Measurements from ENCODE around the gene DLG4.

DLG4 gene

GRCh38 chr17:7208754-7209460 is 10.7 kb downstream of the DLG4 start:
- no peak overlapping the region for H3K27ac ChIP-seq (ENCODE audit: low read length)
- H3K4me1 ChIP-seq (ENCODE audit: control insufficient read depth in 1 of 2, insufficient read depth in 2 of 2, low read length in 2 of 2) = peaks cover 3 to 4% of the 10 kb centered on the region in 2 donors
- H3K36me3 ChIP-seq (ENCODE audit: control insufficient read depth in 1 of 2, insufficient read depth in 2 of 2, low read length in 2 of 2) = no peaks in the 10 kb centered on the region
- H3K27me3 ChIP-seq (ENCODE audit: low read depth, low read length) = no peaks in the 10 kb centered on the region
- no peak overlapping the region for H3K4me3 ChIP-seq (ENCODE audit: low read depth in 1 of 2, low read length in 2 of 2)
- no peaks in the 10 kb centered on the region for H3K9me3 ChIP-seq (ENCODE audit: control insufficient read depth in 1 of 2, low read length in 2 of 2)

GRCh38 chr17:7208027-7208571 is 11.5 kb downstream of the DLG4 start:
- Histone ChIP-seq H3K9me3 (ENCODE audit: control insufficient read depth in 1 of 2, low read length in 2 of 2) (no peaks in the 10 kb centered on the region), H3K27ac (ENCODE audit: low read length) (no peak overlapping the region), H3K36me3 (ENCODE audit: control insufficient read depth in 1 of 2, insufficient read depth in 2 of 2, low read length in 2 of 2) (peaks cover 7% of the 10 kb centered on the region in 2 donors), H3K4me3 (ENCODE audit: low read depth in 1 of 2, low read length in 2 of 2) (no peak overlapping the region), H3K27me3 (ENCODE audit: low read depth, low read length) (no peaks in the 10 kb centered on the region), H3K4me1 (ENCODE audit: control insufficient read depth in 1 of 2, insufficient read depth in 2 of 2, low read length in 2 of 2) (peaks cover 0 to 4% of the 10 kb centered on the region in 2 donors)

- H3K36me3 ChIP-seq (ENCODE audit: control insufficient read depth in 1 of 2, insufficient read depth in 2 of 2, low read length in 2 of 2) = peaks cover 14% of the 10 kb centered on the region in 2 donors
- H3K9me3 ChIP-seq (ENCODE audit: control insufficient read depth in 1 of 2, low read length in 2 of 2) = no peaks in the 10 kb centered on the region
- H3K4me3 ChIP-seq (ENCODE audit: low read depth in 1 of 2, low read length in 2 of 2) = no peak overlapping the region
- peaks cover 0 to 4% of the 10 kb centered on the region in 2 donors for H3K4me1 ChIP-seq (ENCODE audit: control insufficient read depth in 1 of 2, insufficient read depth in 2 of 2, low read length in 2 of 2)
- no peaks in the 10 kb centered on the region for H3K27me3 ChIP-seq (ENCODE audit: low read depth, low read length)
- peak overlapping the region; percentile 27 for H3K27ac ChIP-seq (ENCODE audit: low read length)
Observed at GRCh38 chr17:7207120-7208001, 12.3 kb downstream of the DLG4 start.

GRCh38 chr17:7205561-7205960 is 14.1 kb downstream of the DLG4 start:
- Histone ChIP-seq H3K27ac (ENCODE audit: low read length) (peak overlapping the region; percentile 51), H3K27me3 (ENCODE audit: low read depth, low read length) (no peaks in the 10 kb centered on the region), H3K4me1 (ENCODE audit: control insufficient read depth in 1 of 2, insufficient read depth in 2 of 2, low read length in 2 of 2) (peaks cover 0 to 4% of the 10 kb centered on the region in 2 donors), H3K9me3 (ENCODE audit: control insufficient read depth in 1 of 2, low read length in 2 of 2) (no peaks in the 10 kb centered on the region), H3K36me3 (ENCODE audit: control insufficient read depth in 1 of 2, insufficient read depth in 2 of 2, low read length in 2 of 2) (peaks cover 14 to 27% of the 10 kb centered on the region in 2 donors), H3K4me3 (ENCODE audit: low read depth in 1 of 2, low read length in 2 of 2) (peak overlapping the region; percentile 55 to 69)

- Histone ChIP-seq H3K9me3 (ENCODE audit: control insufficient read depth in 1 of 2, low read length in 2 of 2) (no peaks in the 10 kb centered on the region), H3K27ac (ENCODE audit: low read length) (peak overlapping the region; percentile 51), H3K27me3 (ENCODE audit: low read depth, low read length) (no peaks in the 10 kb centered on the region), H3K4me1 (ENCODE audit: control insufficient read depth in 1 of 2, insufficient read depth in 2 of 2, low read length in 2 of 2) (peaks cover 0 to 4% of the 10 kb centered on the region in 2 donors), H3K36me3 (ENCODE audit: control insufficient read depth in 1 of 2, insufficient read depth in 2 of 2, low read length in 2 of 2) (peaks cover 14 to 27% of the 10 kb centered on the region in 2 donors), H3K4me3 (ENCODE audit: low read depth in 1 of 2, low read length in 2 of 2) (peak overlapping the region; percentile 55 to 69)
Observed at GRCh38 chr17:7204828-7205461, 14.7 kb downstream of the DLG4 start.

GRCh38 chr17:7204336-7204735 is 15.3 kb downstream of the DLG4 start:
- Histone ChIP-seq H3K9me3 (ENCODE audit: control insufficient read depth in 1 of 2, low read length in 2 of 2) (no peaks in the 10 kb centered on the region), H3K36me3 (ENCODE audit: control insufficient read depth in 1 of 2, insufficient read depth in 2 of 2, low read length in 2 of 2) (peaks cover 14 to 27% of the 10 kb centered on the region in 2 donors), H3K4me3 (ENCODE audit: low read depth in 1 of 2, low read length in 2 of 2) (peak overlapping the region; percentile 55 to 69), H3K27ac (ENCODE audit: low read length) (no peak overlapping the region), H3K27me3 (ENCODE audit: low read depth, low read length) (no peaks in the 10 kb centered on the region), H3K4me1 (ENCODE audit: control insufficient read depth in 1 of 2, insufficient read depth in 2 of 2, low read length in 2 of 2) (peaks cover 0 to 4% of the 10 kb centered on the region in 2 donors)

GRCh38 chr17:7203391-7203790 is 16.2 kb downstream of the DLG4 start:
- peaks cover 14 to 30% of the 10 kb centered on the region in 2 donors for H3K36me3 ChIP-seq (ENCODE audit: control insufficient read depth in 1 of 2, insufficient read depth in 2 of 2, low read length in 2 of 2)
- no peak overlapping the region for H3K27ac ChIP-seq (ENCODE audit: low read length)
- no peak overlapping the region for H3K4me3 ChIP-seq (ENCODE audit: low read depth in 1 of 2, low read length in 2 of 2)
- H3K27me3 ChIP-seq (ENCODE audit: low read depth, low read length) = no peaks in the 10 kb centered on the region
- H3K4me1 ChIP-seq (ENCODE audit: control insufficient read depth in 1 of 2, insufficient read depth in 2 of 2, low read length in 2 of 2) = peaks cover 0 to 4% of the 10 kb centered on the region in 2 donors
- no peaks in the 10 kb centered on the region for H3K9me3 ChIP-seq (ENCODE audit: control insufficient read depth in 1 of 2, low read length in 2 of 2)

GRCh38 chr17:7196651-7197401 is 22.8 kb downstream of the DLG4 start:
- Histone ChIP-seq H3K9me3 (ENCODE audit: control insufficient read depth in 1 of 2, low read length in 2 of 2) (no peaks in the 10 kb centered on the region), H3K4me1 (ENCODE audit: control insufficient read depth in 1 of 2, insufficient read depth in 2 of 2, low read length in 2 of 2) (no peaks in the 10 kb centered on the region), H3K27ac (ENCODE audit: low read length) (no peak overlapping the region), H3K36me3 (ENCODE audit: control insufficient read depth in 1 of 2, insufficient read depth in 2 of 2, low read length in 2 of 2) (peaks cover 22 to 55% of the 10 kb centered on the region in 2 donors), H3K27me3 (ENCODE audit: low read depth, low read length) (no peaks in the 10 kb centered on the region), H3K4me3 (ENCODE audit: low read depth in 1 of 2, low read length in 2 of 2) (no peak overlapping the region)

- Histone ChIP-seq H3K9me3 (ENCODE audit: control insufficient read depth in 1 of 2, low read length in 2 of 2) (no peaks in the 10 kb centered on the region), H3K27me3 (ENCODE audit: low read depth, low read length) (no peaks in the 10 kb centered on the region), H3K4me1 (ENCODE audit: control insufficient read depth in 1 of 2, insufficient read depth in 2 of 2, low read length in 2 of 2) (no peaks in the 10 kb centered on the region), H3K27ac (ENCODE audit: low read length) (no peak overlapping the region), H3K36me3 (ENCODE audit: control insufficient read depth in 1 of 2, insufficient read depth in 2 of 2, low read length in 2 of 2) (peaks cover 25 to 56% of the 10 kb centered on the region in 2 donors), H3K4me3 (ENCODE audit: low read depth in 1 of 2, low read length in 2 of 2) (no peak overlapping the region)
Observed at GRCh38 chr17:7195971-7196370, 23.7 kb downstream of the DLG4 start.

GRCh38 chr17:7192271-7192937 is 27.2 kb downstream of the DLG4 start:
- Histone ChIP-seq H3K9me3 (ENCODE audit: control insufficient read depth in 1 of 2, low read length in 2 of 2) (no peaks in the 10 kb centered on the region), H3K36me3 (ENCODE audit: control insufficient read depth in 1 of 2, insufficient read depth in 2 of 2, low read length in 2 of 2) (peaks cover 21 to 63% of the 10 kb centered on the region in 2 donors), H3K4me3 (ENCODE audit: low read depth in 1 of 2, low read length in 2 of 2) (no peak overlapping the region), H3K27ac (ENCODE audit: low read length) (no peak overlapping the region), H3K27me3 (ENCODE audit: low read depth, low read length) (no peaks in the 10 kb centered on the region), H3K4me1 (ENCODE audit: control insufficient read depth in 1 of 2, insufficient read depth in 2 of 2, low read length in 2 of 2) (no peaks in the 10 kb centered on the region)

Data from muscle layer of duodenum (tissue), 2 donors.